HG03196 (cell line): Measurements from ENCODE around the gene VIPR2.
"Not testable (repeated sequence)": the region's sequence is repeated elsewhere in the genome, so short reads cannot be mapped to it uniquely, and the experiment has no call there.

Source experiments
- ATAC-seq: cut with Tn5 transposase; IDR thresholded peaks from one replicate; pipeline ENCODE4 v1.9.1; 2021; ENCODE audit not compliant: unreplicated experiment

Gene VIPR2

GRCh38 chr7:159013825-159014289 lies 130.8 kb downstream of the VIPR2 start:
- ATAC-seq, result no peak

- ATAC-seq, result no peak
Measured at GRCh38 chr7:159013181-159013690, 131.4 kb downstream of the VIPR2 start.

- no peak for ATAC-seq
Measured at GRCh38 chr7:159012353-159013069, 132.2 kb downstream of the VIPR2 start.

- no peak for ATAC-seq
Measured at GRCh38 chr7:159011722-159012022, 133.0 kb downstream of the VIPR2 start.

- ATAC-seq, result no peak
Measured at GRCh38 chr7:159010937-159011721, 133.5 kb downstream of the VIPR2 start.

GRCh38 chr7:159010411-159010810 lies 134.3 kb downstream of the VIPR2 start:
- ATAC-seq, result no peak

- ATAC-seq, result no peak
Measured at GRCh38 chr7:159009951-159010350, 134.7 kb downstream of the VIPR2 start.

GRCh38 chr7:159008417-159008816 lies 136.2 kb downstream of the VIPR2 start:
- no peak for ATAC-seq

GRCh38 chr7:159007996-159008389 lies 136.7 kb downstream of the VIPR2 start:
- no peak for ATAC-seq

GRCh38 chr7:159007364-159007995 lies 137.2 kb downstream of the VIPR2 start:
- no peak for ATAC-seq

GRCh38 chr7:159006610-159007130 lies 138.0 kb downstream of the VIPR2 start:
- ATAC-seq, result no peak

GRCh38 chr7:159006022-159006609 lies 138.6 kb downstream of the VIPR2 start:
- not testable (repeated sequence) for ATAC-seq

- ATAC-seq, result no peak
Measured at GRCh38 chr7:159005618-159006017, 139.0 kb downstream of the VIPR2 start.

- no peak for ATAC-seq
Measured at GRCh38 chr7:159004411-159004810, 140.3 kb downstream of the VIPR2 start.

- no peak for ATAC-seq
Measured at GRCh38 chr7:159001811-159002210, 142.9 kb downstream of the VIPR2 start.

- no peak for ATAC-seq
Measured at GRCh38 chr7:159000859-159001435, 143.7 kb downstream of the VIPR2 start.

- no peak for ATAC-seq
Measured at GRCh38 chr7:159000070-159000469, 144.6 kb downstream of the VIPR2 start.

- ATAC-seq, result no peak
Measured at GRCh38 chr7:158999496-158999895, 145.2 kb downstream of the VIPR2 start.

GRCh38 chr7:158998261-158998660 lies 146.4 kb downstream of the VIPR2 start:
- not testable (repeated sequence) for ATAC-seq

GRCh38 chr7:158997471-158997870 lies 147.2 kb downstream of the VIPR2 start:
- ATAC-seq, result no peak

GRCh38 chr7:158997110-158997453 lies 147.6 kb downstream of the VIPR2 start:
- ATAC-seq, result no peak
